AG04450 (cell line): Measurements from ENCODE around the gene SLC5A2. TPM values are rescaled to one million over a fixed set of nuclear protein-coding genes. Genes with fewer than 3 reads are reported as not detected.
"Not testable (repeated sequence)": the region's sequence is repeated elsewhere in the genome, so short reads cannot be mapped to it uniquely, and the experiment has no call there.

ENCODE experiments used
- CTCF ChIA-PET: fragments of 300-600, 350-600 bp; formaldehyde crosslinking; extraction: SDS; loops from one replicate; lab custom pipeline; 2022; ENCODE audit warnings: antibody characterized with exemption, inconsistent platforms; lab: Charles Lee
- POLR2A ChIA-PET: fragments of 350-600 bp; formaldehyde crosslinking; extraction: SDS; loops from one replicate; lab custom pipeline; 2021; ENCODE audit warnings: antibody characterized with exemption, inconsistent platforms; lab: Yijun Ruan, JAX
- DNase-seq: peaks from one replicate; pipeline ENCODE4 v3.0.0-alpha.2; 2011; ENCODE audit warnings: low read depth, low spot score
- H3K27ac ChIP-seq: one replicate; pipeline ENCODE4 v1.5.1; 2012; ENCODE audit warnings: low read depth, low read length, control low read depth
- H3K27me3 ChIP-seq: one replicate; pipeline ENCODE4 v1.6.0; 2012; ENCODE audit warnings: low read length; ENCODE audit not compliant: control insufficient read depth, insufficient read depth
- H3K4me3 ChIP-seq: 2 replicates; pipeline ENCODE4 v1.5.1; 2011; ENCODE audit warnings: mild to moderate bottlenecking, low read depth, low read length, control low read depth
- H3K9me3 ChIP-seq: 2 replicates; pipeline ENCODE4 v1.5.1; 2012; ENCODE audit warnings: low read length; ENCODE audit not compliant: control insufficient read depth, insufficient read depth
- CTCF ChIP-seq: IDR thresholded peaks from 2 replicates; pipeline ENCODE4 v1.5.1; 2011; ENCODE audit warnings: low read depth, low read length, control low read depth, inconsistent platforms
- polyA minus RNA-seq: library from RNA; depleted of rRNA, polyadenylated mRNA; stranded (reverse); fragments of >200 nt; gene quantifications from 2 replicates; pipeline ENCODE4 v1.2.3, GENCODE V29; 2011; rRNA and poly(A)+ RNA removed
- polyA plus RNA-seq: library from polyadenylated mRNA; depleted of rRNA; stranded (reverse); fragments of >200 nt; gene quantifications from 2 replicates; pipeline ENCODE4 v1.2.3, GENCODE V29; 2011; rRNA removed

Gene SLC5A2
- polyA plus RNA-seq (not detected in 2 replicates), polyA minus RNA-seq (0.18 TPM in 1 of 2 replicates, not detected in the other)

GRCh38 chr16:31483081-31483480, at the start of gene SLC5A2:
SLC5A2 (plus strand) TSS chr16:31483123; CDS start chr16:31483137, 14 bp downstream.
- Histone ChIP-seq H3K4me3 (no peak within 1 kb of the TSS), H3K27me3 (peaks cover 27% of the 10 kb centered on the region), H3K27ac (no peak within 1 kb of the TSS), H3K9me3 (no peaks in the 10 kb centered on the region; the same call in 1 of the 2 replicates)
- no peak for DNase-seq
- ChIA-PET POLR2A (interaction anchor here (1.0 to 2.0 kb wide), 2 partner anchors 11 to 535 kb away, joined by 3 to 9 read pairs; partner anchors contain the start of gene TGFB1I1), CTCF (interaction anchor here (2.0 kb wide), 1 partner anchor 22 kb away, joined by 6 read pairs; no protein-coding TSS in a partner anchor)
- TF ChIP-seq CTCF, result no peak

- Histone ChIP-seq H3K27me3 (peaks cover 5% of the 10 kb centered on the region), H3K9me3 (no peaks in the 10 kb centered on the region; the same call in 1 of the 2 replicates), H3K4me3 (no peak overlapping the region), H3K27ac (no peak overlapping the region)
- POLR2A ChIA-PET, result no interaction called here
- CTCF ChIA-PET, result no interaction called here
- no peak for TF ChIP-seq CTCF
- no peak for DNase-seq
These were observed 47.3 kb upstream of the SLC5A2 start for GRCh38 chr16:31435341-31436220.

- peaks cover 3% of the 10 kb centered on the region for H3K27me3 ChIP-seq
- no peaks in the 10 kb centered on the region; the same call in 1 of the 2 replicates for H3K9me3 ChIP-seq
- DNase-seq, result no peak
- no peak for TF ChIP-seq CTCF
- H3K27ac ChIP-seq, result no peak overlapping the region
- ChIA-PET POLR2A (no interaction called here), CTCF (interaction anchor here (1.1 kb wide), 1 partner anchor 25 kb away, joined by 3 read pairs; no protein-coding TSS in a partner anchor)
- H3K4me3 ChIP-seq, result no peak overlapping the region
These were observed 46.5 kb upstream of the SLC5A2 start for GRCh38 chr16:31436221-31437045.

GRCh38 chr16:31438414-31438813, 44.5 kb upstream of the SLC5A2 start:
- POLR2A ChIA-PET, result no interaction called here
- Histone ChIP-seq H3K27ac (no peak overlapping the region), H3K4me3 (no peak overlapping the region), H3K27me3 (peaks cover 3% of the 10 kb centered on the region), H3K9me3 (peaks cover 3% of the 10 kb centered on the region; the same call in 1 of the 2 replicates)
- CTCF ChIA-PET, result interaction anchor here (0.6 kb wide), 1 partner anchor 12 kb away, joined by 4 read pairs; no protein-coding TSS in a partner anchor
- DNase-seq, result no peak
- TF ChIP-seq CTCF, result no peak

- H3K27ac ChIP-seq, H3K9me3 ChIP-seq, H3K4me3 ChIP-seq, POLR2A ChIA-PET, DNase-seq, H3K27me3 ChIP-seq: not testable (repeated sequence)
- CTCF ChIA-PET, result interaction anchor here (0.6 kb wide), 1 partner anchor 11 kb away, joined by 4 read pairs; no protein-coding TSS in a partner anchor
These were observed 43.9 kb upstream of the SLC5A2 start for GRCh38 chr16:31439023-31439422.
